ENCODE data around the gene C17orf114.

Gene C17orf114

GRCh38 chr17:4822835-4823234, 20.7 kb upstream of the C17orf114 start:
- Histone ChIP-seq H3K4me1 (no peaks in the 10 kb centered on the region), H3K4me3 (no peak overlapping the region), H3K9me3 (no peaks in the 10 kb centered on the region), H3K27ac (no peak overlapping the region), H3K27me3 (no peaks in the 10 kb centered on the region), H3K36me3 (peaks cover 0 to 58% (median 30%) of the 10 kb centered on the region in 3 donors)
- no peak for TF ChIP-seq CTCF (IDR thresholded peaks at IDR 0.05)
- no peak for DNase-seq
- intact Hi-C loops (cut with DNase I; ENCODE audit: low total_unique reads): no loop called here

GRCh38 chr17:4818276-4818675, 16.1 kb upstream of the C17orf114 start:
- no peak for DNase-seq
- H3K27me3 ChIP-seq: no peaks in the 10 kb centered on the region
- TF ChIP-seq CTCF (IDR thresholded peaks at IDR 0.05): no peak
- H3K4me1 ChIP-seq: no peaks in the 10 kb centered on the region
- no peak overlapping the region for H3K27ac ChIP-seq
- no peaks in the 10 kb centered on the region for H3K9me3 ChIP-seq
- peaks cover 3 to 89% (median 55%) of the 10 kb centered on the region in 3 donors for H3K36me3 ChIP-seq
- no peak overlapping the region for H3K4me3 ChIP-seq
- intact Hi-C loops (cut with DNase I; ENCODE audit: low total_unique reads): no loop called here

- H3K27me3 ChIP-seq: no peaks in the 10 kb centered on the region
- no peak overlapping the region for H3K4me3 ChIP-seq
- H3K9me3 ChIP-seq: no peaks in the 10 kb centered on the region
- no peak for TF ChIP-seq CTCF (IDR thresholded peaks at IDR 0.05)
- no peaks in the 10 kb centered on the region for H3K4me1 ChIP-seq
- H3K27ac ChIP-seq: no peak overlapping the region
- DNase-seq: no peak
- peaks cover 3 to 76% (median 45%) of the 10 kb centered on the region in 3 donors for H3K36me3 ChIP-seq
- intact Hi-C loops (cut with DNase I; ENCODE audit: low total_unique reads): no loop called here
These were observed 14.7 kb upstream of the C17orf114 start for GRCh38 chr17:4816826-4817225.

GRCh38 chr17:4815043-4815675, 13.0 kb upstream of the C17orf114 start:
- TF ChIP-seq CTCF (IDR thresholded peaks at IDR 0.05): no peak
- H3K4me1 ChIP-seq: no peaks in the 10 kb centered on the region
- DNase-seq: no peak
- intact Hi-C loops (cut with DNase I; ENCODE audit: low total_unique reads): no loop called here
- H3K36me3 ChIP-seq: peaks cover 3 to 77% (median 40%) of the 10 kb centered on the region in 3 donors
- H3K9me3 ChIP-seq: no peaks in the 10 kb centered on the region
- no peaks in the 10 kb centered on the region for H3K27me3 ChIP-seq
- H3K27ac ChIP-seq: no peak overlapping the region
- no peak overlapping the region for H3K4me3 ChIP-seq

GRCh38 chr17:4812690-4813089, 10.6 kb upstream of the C17orf114 start:
- no peak for DNase-seq

More at GRCh38 chr17:4812690-4813089, 10.6 kb upstream of the C17orf114 start:
- intact Hi-C loops (cut with DNase I; ENCODE audit: low total_unique reads): no loop called here
- TF ChIP-seq CTCF (IDR thresholded peaks at IDR 0.05): no peak
- H3K9me3 ChIP-seq: no peaks in the 10 kb centered on the region
- peaks cover 0 to 12% (median 10%) of the 10 kb centered on the region in 4 donors for H3K4me1 ChIP-seq
- no peak overlapping the region for H3K27ac ChIP-seq
- H3K4me3 ChIP-seq: no peak overlapping the region
- H3K27me3 ChIP-seq: no peaks in the 10 kb centered on the region
- peaks cover 3 to 67% (median 30%) of the 10 kb centered on the region in 3 donors for H3K36me3 ChIP-seq

All from tibial artery (tissue), 4 donors.